Measurements from ENCODE around the gene CAV1. TPM values are rescaled to one million over a fixed set of nuclear protein-coding genes. Genes with fewer than 3 reads are reported as not detected.

The CAV1 gene
- total RNA-seq, result 189 and 322 TPM in 2 replicates

DNA sequence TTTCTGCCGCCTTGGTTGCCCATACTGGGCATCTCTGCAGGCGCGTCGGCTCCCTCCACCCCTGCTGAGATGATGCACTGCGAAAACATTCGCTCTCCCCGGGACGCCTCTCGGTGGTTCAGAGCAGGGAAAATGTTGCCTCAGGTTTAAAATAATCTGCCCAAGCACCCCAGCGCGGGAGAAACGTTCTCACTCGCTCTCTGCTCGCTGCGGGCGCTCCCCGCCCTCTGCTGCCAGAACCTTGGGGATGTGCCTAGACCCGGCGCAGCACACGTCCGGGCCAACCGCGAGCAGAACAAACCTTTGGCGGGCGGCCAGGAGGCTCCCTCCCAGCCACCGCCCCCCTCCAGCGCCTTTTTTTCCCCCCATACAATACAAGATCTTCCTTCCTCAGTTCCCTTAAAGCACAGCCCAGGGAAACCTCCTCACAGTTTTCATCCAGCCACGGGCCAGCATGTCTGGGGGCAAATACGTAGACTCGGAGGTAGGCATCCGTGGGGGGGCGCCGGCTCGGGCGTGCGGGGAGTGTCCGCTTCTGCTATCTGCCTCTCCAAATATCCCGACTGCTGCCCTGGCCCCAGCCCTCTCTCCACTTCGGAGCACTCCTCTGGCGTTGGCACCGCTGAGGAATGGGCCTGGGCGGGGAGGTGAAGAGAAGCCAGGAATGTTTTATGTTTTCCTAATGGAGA is at the start of gene CAV1:
Gene CAV1, plus strand, starts transcription at position 428 of the 689 bp plus-strand sequence. Its CDS starts 27 bp downstream, at position 455.

DNA sequence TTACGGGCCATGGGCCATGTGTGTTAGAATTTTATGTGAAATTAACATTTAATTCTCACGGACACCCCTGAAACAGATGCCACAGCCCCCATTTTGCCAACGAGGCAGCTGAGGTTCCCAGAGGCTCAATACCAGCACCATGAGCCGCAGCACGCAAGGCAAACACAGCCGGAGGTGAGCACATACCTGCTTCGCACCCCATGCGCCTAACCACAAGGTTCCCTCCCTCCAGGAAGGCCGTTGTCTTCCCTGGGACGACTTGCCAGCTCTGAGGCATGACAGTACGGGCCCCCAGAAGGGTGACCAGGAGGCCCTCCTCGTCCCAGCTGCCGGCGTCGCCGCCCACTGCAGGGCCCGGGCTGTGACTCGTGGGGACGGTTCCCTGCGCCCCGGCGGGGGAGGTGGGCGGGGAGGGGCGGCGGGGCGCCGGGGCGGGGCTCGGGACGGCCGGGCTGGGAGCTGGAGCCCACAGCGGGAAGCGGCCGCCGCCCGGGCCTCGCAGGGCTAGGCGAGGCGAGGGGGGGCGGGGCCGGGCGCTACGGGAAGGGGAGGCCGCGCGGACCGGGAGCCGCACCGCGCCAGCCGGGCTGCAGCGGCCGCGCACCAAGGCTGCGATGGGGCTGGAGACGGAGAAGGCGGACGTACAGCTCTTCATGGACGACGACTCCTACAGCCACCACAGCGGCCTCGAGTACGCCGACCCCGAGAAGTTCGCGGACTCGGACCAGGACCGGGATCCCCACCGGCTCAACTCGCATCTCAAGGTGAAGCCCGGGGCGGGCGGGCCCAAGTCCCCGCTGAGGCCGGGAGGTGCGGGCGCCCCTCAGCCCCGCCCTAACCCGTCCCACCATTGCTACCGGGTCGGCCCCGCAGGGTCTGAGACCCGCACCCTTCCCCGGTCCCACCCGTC is 25.4 kb upstream of the CAV1 start, which contains the start of gene CAV2:
Gene CAV2, plus strand, starts transcription at position 571 of the 910 bp plus-strand sequence. Its CDS starts 44 bp downstream, at position 615.

Other genes with a start within 250 kb of the CAV1 start
- 225 and 241 TPM in 2 replicates for gene CAV2, start 25.3 kb upstream of the CAV1 start, total RNA-seq
- 93.6 and 252 TPM in 2 replicates for gene MET, start 147.2 kb downstream of the CAV1 start, total RNA-seq